GM12875 (cell line): ENCODE data around the gene RUVBL1.

Experiments
- H3K4me3 ChIP-seq: one replicate; pipeline ENCODE4 v1.5.1; 2011; ENCODE audit warnings: low read depth, low read length, control low read depth
- CTCF ChIP-seq: IDR thresholded peaks from 2 replicates; pipeline ENCODE4 v1.5.1; 2011; ENCODE audit warnings: low read depth, mild to moderate bottlenecking, control low read depth, inconsistent platforms, low read length, moderate library complexity, borderline replicate concordance; ENCODE audit not compliant: insufficient read depth

Gene RUVBL1

GRCh38 chr3:128078322-128078721 is 45.3 kb downstream of the RUVBL1 start:
- TF ChIP-seq CTCF = no peak
- H3K4me3 ChIP-seq = no peak overlapping the region

- no peak overlapping the region for H3K4me3 ChIP-seq
Measured at GRCh38 chr3:128077665-128078064, 45.9 kb downstream of the RUVBL1 start.

GRCh38 chr3:128077202-128077624 is 46.4 kb downstream of the RUVBL1 start:
- no peak overlapping the region for H3K4me3 ChIP-seq
- no peak for TF ChIP-seq CTCF

More at GRCh38 chr3:128077665-128078064, 45.9 kb downstream of the RUVBL1 start:
- TF ChIP-seq CTCF = no peak

- no peak for TF ChIP-seq CTCF
- peak overlapping the region; percentile 26 for H3K4me3 ChIP-seq
Measured at GRCh38 chr3:128076483-128077201, 47.0 kb downstream of the RUVBL1 start.

- peak overlapping the region; percentile 41 for H3K4me3 ChIP-seq
Measured at GRCh38 chr3:128075522-128076482, 47.8 kb downstream of the RUVBL1 start.

GRCh38 chr3:128074851-128075521 is 48.6 kb downstream of the RUVBL1 start:
- no peak overlapping the region for H3K4me3 ChIP-seq
- no peak for TF ChIP-seq CTCF

More at GRCh38 chr3:128075522-128076482, 47.8 kb downstream of the RUVBL1 start:
- TF ChIP-seq CTCF = peak; percentile 96
